Astrocyte (in vitro differentiated cells and primary cell): Measurements from ENCODE around the gene LRRC40.
"Not testable (repeated sequence)": the region's sequence is repeated elsewhere in the genome, so short reads cannot be mapped to it uniquely, and the experiment has no call there.

Experiments
- EZH2 ChIP-seq: IDR thresholded peaks from 2 replicates; pipeline ENCODE4 v1.6.1; 2012; ENCODE audit warnings: mild to moderate bottlenecking, low read length, inconsistent platforms; ENCODE audit not compliant: insufficient read depth
- TF ChIP-seq, protein P1 (sequence below): IDR thresholded peaks from 2 replicates; pipeline ENCODE4 v1.5.1; 2011; ENCODE audit warnings: low read depth, mild to moderate bottlenecking, inconsistent platforms, low read length, moderate library complexity; ENCODE audit not compliant: insufficient read depth

GRCh38 chr1:70185181-70185580 is 20.2 kb downstream of the LRRC40 start:
- TF ChIP-seq, protein P1, sequence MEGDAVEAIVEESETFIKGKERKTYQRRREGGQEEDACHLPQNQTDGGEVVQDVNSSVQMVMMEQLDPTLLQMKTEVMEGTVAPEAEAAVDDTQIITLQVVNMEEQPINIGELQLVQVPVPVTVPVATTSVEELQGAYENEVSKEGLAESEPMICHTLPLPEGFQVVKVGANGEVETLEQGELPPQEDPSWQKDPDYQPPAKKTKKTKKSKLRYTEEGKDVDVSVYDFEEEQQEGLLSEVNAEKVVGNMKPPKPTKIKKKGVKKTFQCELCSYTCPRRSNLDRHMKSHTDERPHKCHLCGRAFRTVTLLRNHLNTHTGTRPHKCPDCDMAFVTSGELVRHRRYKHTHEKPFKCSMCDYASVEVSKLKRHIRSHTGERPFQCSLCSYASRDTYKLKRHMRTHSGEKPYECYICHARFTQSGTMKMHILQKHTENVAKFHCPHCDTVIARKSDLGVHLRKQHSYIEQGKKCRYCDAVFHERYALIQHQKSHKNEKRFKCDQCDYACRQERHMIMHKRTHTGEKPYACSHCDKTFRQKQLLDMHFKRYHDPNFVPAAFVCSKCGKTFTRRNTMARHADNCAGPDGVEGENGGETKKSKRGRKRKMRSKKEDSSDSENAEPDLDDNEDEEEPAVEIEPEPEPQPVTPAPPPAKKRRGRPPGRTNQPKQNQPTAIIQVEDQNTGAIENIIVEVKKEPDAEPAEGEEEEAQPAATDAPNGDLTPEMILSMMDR: not testable (repeated sequence)
- not testable (repeated sequence) for TF ChIP-seq EZH2
